Measurements from ENCODE around the gene SMPDL3A.

Gene SMPDL3A

GRCh38 chr6:122790423-122791309, 1.6 kb downstream of the SMPDL3A start:
- no peak overlapping the region for H3K23ac ChIP-seq (ENCODE audit: low read length in 2 of 2)
- H3K4ac ChIP-seq (ENCODE audit: low read depth in 1 of 2, low read length in 2 of 2), result peak overlapping the region in 1 of 2 experiments; percentile 25
- no peaks in the 10 kb centered on the region for H3K36me3 ChIP-seq (ENCODE audit: control insufficient read depth in 1 of 2, insufficient read depth in 2 of 2, low read depth in 1 of 2, low read length in 2 of 2)
- peak overlapping the region; percentile 69 for H3K27ac ChIP-seq (ENCODE audit: low read length, poor library complexity, severe bottlenecking)
- H2BK15ac ChIP-seq (ENCODE audit: low read depth, poor library complexity, severe bottlenecking), result no peak overlapping the region
- peaks cover 8% of the 10 kb centered on the region for H3K79me1 ChIP-seq (replicated peaks; ENCODE audit: low read length, poor library complexity, severe bottlenecking)
- peak overlapping the region in 1 of 2 experiments; percentile 29 for H2BK12ac ChIP-seq (ENCODE audit: low read length in 2 of 2)
- peaks cover 6% of the 10 kb centered on the region for H3K4me1 ChIP-seq (ENCODE audit: control insufficient read depth, insufficient read depth, low read depth, low read length)
- H3K18ac ChIP-seq (ENCODE audit: low read depth in 1 of 2, low read length in 2 of 2), result peak overlapping the region in 1 of 2 experiments; percentile 100
- DNase-seq, result peak; percentile 71
- peak overlapping the region; percentile 90 for H3K9ac ChIP-seq (ENCODE audit: low read length)
- H3K9me3 ChIP-seq (ENCODE audit: control insufficient read depth, low read length), result no peaks in the 10 kb centered on the region
- no peaks in the 10 kb centered on the region for H3K27me3 ChIP-seq (ENCODE audit: control insufficient read depth in 1 of 2, insufficient read depth in 1 of 2, low read length in 2 of 2)
- peak overlapping the region; percentile 31 for H2AK5ac ChIP-seq (ENCODE audit: low read length, severe bottlenecking)
- no peak overlapping the region for H2AFZ ChIP-seq (ENCODE audit: low read depth, low read length)
- no peak overlapping the region for H2BK120ac ChIP-seq (ENCODE audit: low read depth, low read length)
- no peak overlapping the region for H4K91ac ChIP-seq (ENCODE audit: low read length)
- no peak overlapping the region for H2BK5ac ChIP-seq (ENCODE audit: low read depth, low read length, poor library complexity, severe bottlenecking)
- no peak overlapping the region for H3K14ac ChIP-seq (ENCODE audit: low read length in 2 of 2)
- H4K8ac ChIP-seq (ENCODE audit: low read length), result no peak overlapping the region
- WGBS, result 44% methylated on average over 13 of the region's 14 CpGs
- peak overlapping the region; percentile 81 for H3K4me2 ChIP-seq (ENCODE audit: low read length, poor library complexity, severe bottlenecking)
- peak overlapping the region in 1 of 2 experiments; percentile 91 for H3K4me3 ChIP-seq (ENCODE audit: insufficient read depth in 1 of 2, low read depth in 1 of 2, low read length in 2 of 2)

- H3K79me1 ChIP-seq (replicated peaks; ENCODE audit: low read length, poor library complexity, severe bottlenecking), result peaks cover 8% of the 10 kb centered on the region
- 100% methylated on average over 1 of the region's 2 CpGs for WGBS
- no peak overlapping the region for H2BK120ac ChIP-seq (ENCODE audit: low read depth, low read length)
- H3K9ac ChIP-seq (ENCODE audit: low read length), result peak overlapping the region; percentile 90
- no peak overlapping the region for H2AK5ac ChIP-seq (ENCODE audit: low read length, severe bottlenecking)
- H3K27me3 ChIP-seq (ENCODE audit: control insufficient read depth in 1 of 2, insufficient read depth in 1 of 2, low read length in 2 of 2), result no peaks in the 10 kb centered on the region
- no peak overlapping the region for H3K27ac ChIP-seq (ENCODE audit: low read length, poor library complexity, severe bottlenecking)
- H3K4me1 ChIP-seq (ENCODE audit: control insufficient read depth, insufficient read depth, low read depth, low read length), result peaks cover 6% of the 10 kb centered on the region
- H2AFZ ChIP-seq (ENCODE audit: low read depth, low read length), result no peak overlapping the region
- no peak overlapping the region for H3K4me2 ChIP-seq (ENCODE audit: low read length, poor library complexity, severe bottlenecking)
- H2BK12ac ChIP-seq (ENCODE audit: low read length in 2 of 2), result no peak overlapping the region
- H3K9me3 ChIP-seq (ENCODE audit: control insufficient read depth, low read length), result no peaks in the 10 kb centered on the region
- H4K91ac ChIP-seq (ENCODE audit: low read length), result no peak overlapping the region
- peak overlapping the region in 1 of 2 experiments; percentile 91 for H3K4me3 ChIP-seq (ENCODE audit: insufficient read depth in 1 of 2, low read depth in 1 of 2, low read length in 2 of 2)
- no peak overlapping the region for H2BK5ac ChIP-seq (ENCODE audit: low read depth, low read length, poor library complexity, severe bottlenecking)
- H3K18ac ChIP-seq (ENCODE audit: low read depth in 1 of 2, low read length in 2 of 2), result no peak overlapping the region
- no peak overlapping the region for H4K8ac ChIP-seq (ENCODE audit: low read length)
- DNase-seq, result no peak
- no peaks in the 10 kb centered on the region for H3K36me3 ChIP-seq (ENCODE audit: control insufficient read depth in 1 of 2, insufficient read depth in 2 of 2, low read depth in 1 of 2, low read length in 2 of 2)
- H3K4ac ChIP-seq (ENCODE audit: low read depth in 1 of 2, low read length in 2 of 2), result no peak overlapping the region
- no peak overlapping the region for H3K14ac ChIP-seq (ENCODE audit: low read length in 2 of 2)
- no peak overlapping the region for H2BK15ac ChIP-seq (ENCODE audit: low read depth, poor library complexity, severe bottlenecking)
- H3K23ac ChIP-seq (ENCODE audit: low read length in 2 of 2), result no peak overlapping the region
Observed at GRCh38 chr6:122791310-122791679, 2.2 kb downstream of the SMPDL3A start.

- H4K91ac ChIP-seq (ENCODE audit: low read length), result no peak overlapping the region
- no peak overlapping the region for H3K27ac ChIP-seq (ENCODE audit: low read length, poor library complexity, severe bottlenecking)
- no peak for DNase-seq
- WGBS, result 96% methylated on average over 2 of the region's 2 CpGs
- H3K27me3 ChIP-seq (ENCODE audit: control insufficient read depth in 1 of 2, insufficient read depth in 1 of 2, low read length in 2 of 2), result no peaks in the 10 kb centered on the region
- H3K4me2 ChIP-seq (ENCODE audit: low read length, poor library complexity, severe bottlenecking), result no peak overlapping the region
- no peaks in the 10 kb centered on the region for H3K36me3 ChIP-seq (ENCODE audit: control insufficient read depth in 1 of 2, insufficient read depth in 2 of 2, low read depth in 1 of 2, low read length in 2 of 2)
- H3K4me3 ChIP-seq (ENCODE audit: insufficient read depth in 1 of 2, low read depth in 1 of 2, low read length in 2 of 2), result no peak overlapping the region
- H3K4me1 ChIP-seq (ENCODE audit: control insufficient read depth, insufficient read depth, low read depth, low read length), result peaks cover 6% of the 10 kb centered on the region
- no peak overlapping the region for H2BK120ac ChIP-seq (ENCODE audit: low read depth, low read length)
- no peak overlapping the region for H2BK12ac ChIP-seq (ENCODE audit: low read length in 2 of 2)
- H3K23ac ChIP-seq (ENCODE audit: low read length in 2 of 2), result no peak overlapping the region
- no peak overlapping the region for H3K14ac ChIP-seq (ENCODE audit: low read length in 2 of 2)
- H3K4ac ChIP-seq (ENCODE audit: low read depth in 1 of 2, low read length in 2 of 2), result no peak overlapping the region
- peaks cover 7% of the 10 kb centered on the region for H3K79me1 ChIP-seq (replicated peaks; ENCODE audit: low read length, poor library complexity, severe bottlenecking)
- no peak overlapping the region for H2AFZ ChIP-seq (ENCODE audit: low read depth, low read length)
- H3K9ac ChIP-seq (ENCODE audit: low read length), result no peak overlapping the region
- no peak overlapping the region for H4K8ac ChIP-seq (ENCODE audit: low read length)
- no peak overlapping the region for H2BK5ac ChIP-seq (ENCODE audit: low read depth, low read length, poor library complexity, severe bottlenecking)
- no peak overlapping the region for H2AK5ac ChIP-seq (ENCODE audit: low read length, severe bottlenecking)
- H3K18ac ChIP-seq (ENCODE audit: low read depth in 1 of 2, low read length in 2 of 2), result no peak overlapping the region
- no peaks in the 10 kb centered on the region for H3K9me3 ChIP-seq (ENCODE audit: control insufficient read depth, low read length)
- no peak overlapping the region for H2BK15ac ChIP-seq (ENCODE audit: low read depth, poor library complexity, severe bottlenecking)
Observed at GRCh38 chr6:122792766-122793165, 3.7 kb downstream of the SMPDL3A start.

GRCh38 chr6:122797537-122797936, 8.5 kb downstream of the SMPDL3A start:
- H3K4ac ChIP-seq (ENCODE audit: low read depth in 1 of 2, low read length in 2 of 2), result no peak overlapping the region
- no peak overlapping the region for H3K9ac ChIP-seq (ENCODE audit: low read length)
- peaks cover 8% of the 10 kb centered on the region for H3K4me1 ChIP-seq (ENCODE audit: control insufficient read depth, insufficient read depth, low read depth, low read length)
- H3K27me3 ChIP-seq (ENCODE audit: control insufficient read depth in 1 of 2, insufficient read depth in 1 of 2, low read length in 2 of 2), result no peaks in the 10 kb centered on the region
- H4K91ac ChIP-seq (ENCODE audit: low read length), result no peak overlapping the region
- H4K8ac ChIP-seq (ENCODE audit: low read length), result no peak overlapping the region
- H2BK5ac ChIP-seq (ENCODE audit: low read depth, low read length, poor library complexity, severe bottlenecking), result no peak overlapping the region
- H3K14ac ChIP-seq (ENCODE audit: low read length in 2 of 2), result no peak overlapping the region
- H3K9me3 ChIP-seq (ENCODE audit: control insufficient read depth, low read length), result no peaks in the 10 kb centered on the region
- peak overlapping the region; percentile 53 for H3K27ac ChIP-seq (ENCODE audit: low read length, poor library complexity, severe bottlenecking)
- no peak overlapping the region for H3K23ac ChIP-seq (ENCODE audit: low read length in 2 of 2)
- no peak overlapping the region for H2AK5ac ChIP-seq (ENCODE audit: low read length, severe bottlenecking)
- no peak overlapping the region for H3K4me3 ChIP-seq (ENCODE audit: insufficient read depth in 1 of 2, low read depth in 1 of 2, low read length in 2 of 2)
- no peak overlapping the region for H3K4me2 ChIP-seq (ENCODE audit: low read length, poor library complexity, severe bottlenecking)
- DNase-seq, result no peak
- no peak overlapping the region for H3K18ac ChIP-seq (ENCODE audit: low read depth in 1 of 2, low read length in 2 of 2)
- no peak overlapping the region for H2BK120ac ChIP-seq (ENCODE audit: low read depth, low read length)
- no peak overlapping the region for H2AFZ ChIP-seq (ENCODE audit: low read depth, low read length)
- 92% methylated on average over 3 of the region's 3 CpGs for WGBS
- H2BK12ac ChIP-seq (ENCODE audit: low read length in 2 of 2), result no peak overlapping the region
- H3K36me3 ChIP-seq (ENCODE audit: control insufficient read depth in 1 of 2, insufficient read depth in 2 of 2, low read depth in 1 of 2, low read length in 2 of 2), result peaks cover 0 to 3% of the 10 kb centered on the region in 2 experiments
- no peak overlapping the region for H2BK15ac ChIP-seq (ENCODE audit: low read depth, poor library complexity, severe bottlenecking)
- peaks cover 6% of the 10 kb centered on the region for H3K79me1 ChIP-seq (replicated peaks; ENCODE audit: low read length, poor library complexity, severe bottlenecking)
